Stimulated activated CD4-positive, alpha-beta T cell treated with anti-CD3 and anti-CD28 coated beads, TNF-alpha, amount 100 ng/mL, for 48 hours (primary cell): Measurements from ENCODE around the gene ZNF512B.
"Not testable (repeated sequence)": the region's sequence is repeated elsewhere in the genome, so short reads cannot be mapped to it uniquely, and the experiment has no call there.

ENCODE experiments used
- DNase-seq, 3 donors: peaks; one replicate each; pipeline ENCODE4 v3.0.0-alpha.2; 2020; ENCODE audit warnings: low read depth in 3 of 3

Gene ZNF512B

DNA sequence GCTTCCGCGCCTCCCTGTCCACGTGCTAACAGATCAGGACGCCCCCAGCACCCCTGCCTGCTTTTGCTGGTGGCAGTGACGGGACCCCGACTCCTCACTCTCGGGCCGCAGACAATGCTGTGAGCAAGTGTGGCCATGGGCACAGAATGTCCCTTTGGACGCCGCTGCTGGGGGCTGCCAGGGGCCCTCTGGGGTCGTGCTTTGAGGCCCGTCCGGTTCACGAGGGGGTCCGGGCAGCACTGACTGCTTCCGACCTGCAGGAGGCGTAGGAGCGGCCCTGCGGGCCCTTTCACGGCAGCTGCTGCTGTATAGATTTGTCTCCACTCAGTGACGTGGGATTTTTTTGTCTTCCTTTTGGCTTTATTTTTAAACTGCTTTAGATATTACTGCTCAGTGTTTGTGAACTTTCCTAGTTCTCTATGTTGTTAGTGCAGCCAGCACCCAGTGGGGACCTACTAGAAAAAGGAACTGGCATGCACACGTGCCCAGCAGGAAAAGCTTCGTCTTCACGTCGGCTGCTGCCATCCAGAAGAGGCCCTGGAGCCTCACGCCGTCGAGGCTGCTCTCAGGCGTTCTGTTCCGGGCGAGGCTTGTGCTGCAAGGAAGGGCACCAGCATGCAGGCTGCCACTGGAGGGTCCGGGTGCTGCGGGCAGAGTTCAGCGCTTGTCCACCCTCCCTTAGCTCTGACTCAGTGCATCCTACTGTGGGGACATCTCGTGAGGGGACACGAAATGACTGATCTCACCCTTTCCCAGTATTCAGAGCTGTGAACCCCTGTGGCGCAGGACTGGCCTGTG, 35.3 kb downstream of the ZNF512B start:
- DNase-seq, result no peak

- DNase-seq, result no peak
These were observed 36.1 kb downstream of the ZNF512B start for GRCh38 chr20:63933646-63934045.

GRCh38 chr20:63932606-63933160, 37.0 kb downstream of the ZNF512B start:
- no peak for DNase-seq

DNA sequence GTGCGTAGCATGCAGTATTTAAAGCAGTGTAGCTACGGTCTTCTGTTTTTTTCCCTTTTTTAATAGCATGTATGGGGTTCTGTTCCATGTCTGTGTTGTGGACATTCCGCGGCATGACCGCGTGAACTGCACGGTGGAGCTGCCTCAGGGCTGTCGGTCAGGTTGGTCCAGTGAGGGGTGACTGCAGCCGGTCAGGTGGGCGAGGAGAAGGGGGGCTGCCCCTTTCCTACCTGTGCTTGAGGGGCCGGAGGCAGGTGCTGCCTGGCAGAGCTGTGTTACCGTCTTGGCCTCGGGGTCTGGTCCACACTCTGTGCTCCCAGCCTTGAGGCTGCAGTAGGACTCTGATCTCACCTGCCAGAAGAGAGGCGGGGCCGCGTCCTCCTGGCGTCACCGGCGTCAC, 38.0 kb downstream of the ZNF512B start:
- DNase-seq, result no peak

DNA sequence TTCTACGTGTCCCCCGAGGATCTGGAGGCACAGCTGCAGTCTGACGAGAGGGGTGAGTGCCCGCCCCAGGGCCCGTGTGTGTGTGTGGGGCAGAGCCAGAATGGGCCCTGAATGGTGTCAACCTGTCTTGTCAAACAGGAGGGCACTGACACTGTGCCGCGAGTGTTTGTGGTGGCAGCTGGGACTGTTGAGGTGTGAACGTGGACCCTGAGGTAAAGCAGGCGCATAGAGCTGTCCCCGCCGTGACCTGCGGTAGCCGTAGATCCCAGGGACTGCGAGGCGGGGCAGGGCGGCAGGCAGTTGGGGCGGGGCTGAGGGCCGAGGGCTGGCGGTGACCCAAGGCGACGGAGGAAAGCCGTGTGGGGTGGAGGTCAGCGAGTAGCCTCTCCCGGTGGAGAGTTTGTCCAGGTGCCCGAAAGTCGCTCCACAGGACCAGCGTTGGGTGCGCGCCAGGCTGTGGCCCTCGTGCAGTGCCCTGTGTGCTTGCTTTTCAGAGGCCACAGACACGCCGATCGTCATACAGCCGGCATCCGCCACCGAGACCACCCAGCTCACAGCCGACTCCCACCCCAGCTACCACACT, 38.7 kb downstream of the ZNF512B start:
- no peak for DNase-seq

- DNase-seq, result not testable (repeated sequence)
These were observed 40.3 kb downstream of the ZNF512B start for GRCh38 chr20:63929473-63929883.

DNA sequence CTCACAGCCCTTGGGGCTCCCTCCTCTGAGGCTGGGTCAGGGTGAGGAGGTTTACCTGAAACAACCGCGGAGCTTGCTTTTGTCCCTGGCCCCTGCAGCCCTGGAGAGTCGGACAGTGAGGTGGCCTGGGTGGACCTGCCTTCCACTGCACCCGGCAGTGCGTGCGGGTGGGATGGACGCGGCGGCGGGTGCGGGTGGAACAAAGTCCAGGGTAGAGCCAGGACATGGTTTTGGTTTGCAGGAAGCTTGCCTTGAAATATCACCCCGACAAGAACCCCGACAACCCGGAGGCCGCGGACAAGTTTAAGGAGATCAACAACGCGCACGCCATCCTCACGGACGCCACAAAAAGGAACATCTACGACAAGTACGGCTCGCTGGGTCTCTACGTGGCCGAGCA, 40.7 kb downstream of the ZNF512B start:
- no peak for DNase-seq

DNA sequence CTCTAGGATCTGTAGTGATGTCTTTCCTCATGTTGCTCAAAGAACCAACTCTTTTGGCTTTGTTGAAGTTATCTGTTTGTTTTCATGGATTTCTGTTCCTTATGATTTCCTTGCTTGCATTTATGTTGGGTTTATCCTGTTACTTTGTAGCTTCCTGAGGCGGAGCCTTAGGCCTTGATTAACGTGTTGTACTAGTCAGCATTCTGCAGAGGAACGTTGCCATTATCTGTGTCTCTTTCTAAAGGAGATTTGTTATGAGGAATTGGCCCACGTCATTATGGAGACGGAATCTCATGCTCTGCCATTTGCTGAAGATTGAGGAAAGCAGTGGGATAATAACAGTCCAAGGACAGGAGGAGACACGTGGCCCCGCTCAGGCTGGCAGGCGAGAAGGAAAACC, 43.4 kb downstream of the ZNF512B start:
- no peak for DNase-seq

- DNase-seq, result no peak
These were observed 45.5 kb downstream of the ZNF512B start for GRCh38 chr20:63924241-63924640.

GRCh38 chr20:63923651-63924050, 46.1 kb downstream of the ZNF512B start:
- no peak for DNase-seq

DNA sequence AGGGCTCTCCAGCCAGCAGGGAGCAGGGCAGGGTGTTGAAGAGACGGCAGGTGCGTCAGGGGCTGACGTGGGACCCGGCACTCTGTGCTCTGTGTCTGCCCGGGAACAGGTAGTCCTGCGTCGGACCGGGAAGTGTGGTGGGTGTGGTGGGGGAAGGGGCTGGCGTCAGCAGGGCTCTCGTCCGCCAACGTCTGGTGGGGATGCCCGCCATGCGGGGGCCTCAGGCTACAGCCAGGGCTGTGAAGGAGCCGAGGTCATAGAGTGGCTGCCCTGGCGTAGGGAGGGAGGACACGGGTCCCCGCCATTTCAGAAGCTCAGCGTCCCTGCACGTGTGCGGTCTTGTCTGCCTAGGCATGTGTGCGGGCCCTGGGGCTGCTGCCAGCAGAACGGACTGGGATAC, 49.5 kb downstream of the ZNF512B start:
- DNase-seq, result no peak

GRCh38 chr20:63919130-63919529, 50.6 kb downstream of the ZNF512B start:
- DNase-seq, result no peak

DNA sequence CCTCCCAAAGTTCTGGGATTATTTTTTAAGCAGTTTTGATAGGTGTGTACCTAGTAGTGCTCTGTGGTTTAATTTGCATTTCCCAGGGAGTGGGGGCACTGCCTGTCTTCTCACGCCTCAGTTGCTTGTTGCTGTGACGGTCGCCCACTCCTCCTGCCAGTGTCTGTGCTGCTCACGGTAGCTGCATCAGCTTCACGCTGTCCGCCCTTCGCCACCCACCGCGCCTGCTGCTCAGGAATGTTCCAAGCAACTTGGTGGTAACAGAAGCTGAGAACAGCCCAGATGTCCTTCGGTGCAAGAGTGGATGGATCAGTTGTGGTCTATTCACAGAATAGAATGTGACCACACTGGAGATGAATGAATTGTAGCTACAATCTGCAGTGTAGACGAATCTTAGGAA, 51.9 kb downstream of the ZNF512B start:
- no peak for DNase-seq

- not testable (repeated sequence) for DNase-seq
These were observed 53.3 kb downstream of the ZNF512B start for GRCh38 chr20:63916371-63916939.

GRCh38 chr20:63915471-63915870, 54.3 kb downstream of the ZNF512B start:
- DNase-seq, result no peak

GRCh38 chr20:63913768-63914167, 56.0 kb downstream of the ZNF512B start:
- no peak for DNase-seq

GRCh38 chr20:63911176-63911575, 58.6 kb downstream of the ZNF512B start:
- no peak for DNase-seq

GRCh38 chr20:63908008-63908682, 61.6 kb downstream of the ZNF512B start:
- DNase-seq, result no peak
